ENCODE measurements around the gene TPT1.

DNA sequence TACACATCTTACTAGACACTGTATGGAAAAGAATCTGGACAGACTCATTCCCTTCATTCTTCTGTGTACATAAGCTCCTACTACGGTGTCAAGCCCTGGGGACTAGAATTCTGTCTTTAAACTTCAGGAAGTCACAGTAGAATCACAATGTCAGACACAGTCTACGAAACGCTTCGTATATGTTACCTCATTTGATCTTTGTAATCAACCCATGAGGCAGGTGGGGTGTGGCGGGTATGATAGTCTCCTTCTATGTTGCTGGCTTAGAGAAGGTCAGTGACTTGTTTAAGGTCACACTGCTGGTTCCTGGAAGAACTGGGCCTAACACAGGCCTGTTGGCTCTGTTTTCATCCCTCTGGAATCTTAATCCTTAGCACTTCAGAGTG, 32.2 kb upstream of the TPT1 start:
- TF ChIP-seq, protein P1, sequence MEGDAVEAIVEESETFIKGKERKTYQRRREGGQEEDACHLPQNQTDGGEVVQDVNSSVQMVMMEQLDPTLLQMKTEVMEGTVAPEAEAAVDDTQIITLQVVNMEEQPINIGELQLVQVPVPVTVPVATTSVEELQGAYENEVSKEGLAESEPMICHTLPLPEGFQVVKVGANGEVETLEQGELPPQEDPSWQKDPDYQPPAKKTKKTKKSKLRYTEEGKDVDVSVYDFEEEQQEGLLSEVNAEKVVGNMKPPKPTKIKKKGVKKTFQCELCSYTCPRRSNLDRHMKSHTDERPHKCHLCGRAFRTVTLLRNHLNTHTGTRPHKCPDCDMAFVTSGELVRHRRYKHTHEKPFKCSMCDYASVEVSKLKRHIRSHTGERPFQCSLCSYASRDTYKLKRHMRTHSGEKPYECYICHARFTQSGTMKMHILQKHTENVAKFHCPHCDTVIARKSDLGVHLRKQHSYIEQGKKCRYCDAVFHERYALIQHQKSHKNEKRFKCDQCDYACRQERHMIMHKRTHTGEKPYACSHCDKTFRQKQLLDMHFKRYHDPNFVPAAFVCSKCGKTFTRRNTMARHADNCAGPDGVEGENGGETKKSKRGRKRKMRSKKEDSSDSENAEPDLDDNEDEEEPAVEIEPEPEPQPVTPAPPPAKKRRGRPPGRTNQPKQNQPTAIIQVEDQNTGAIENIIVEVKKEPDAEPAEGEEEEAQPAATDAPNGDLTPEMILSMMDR (IDR thresholded peaks at IDR 0.05; ENCODE audit: low read depth, low read length): no peak
- no peak for TF ChIP-seq EZH2phosphoT487 (IDR thresholded peaks at IDR 0.05; ENCODE audit: low read depth)

All from OCI-LY3 (cell line).